ENCODE data around the gene ALG6. TPM values are rescaled to one million over a fixed set of nuclear protein-coding genes. Genes with fewer than 3 reads are reported as not detected.

The ALG6 gene
- total and polyA plus RNA-seq, 5 donors from 2014 or later = 20.0 to 26.7 (median 21.2) TPM

GRCh38 chr1:63326106-63326472 lies 41.3 kb upstream of the ALG6 start:
- Mint-ChIP-seq H3K27me3 (peaks cover 78% of the 10 kb centered on the region), H3K4me3 (peak overlapping the region in 3 of 4 donors; percentile 3 to 74 (median 10)), H3K27ac (peak overlapping the region in 2 of 3 donors; percentile 60 to 85), H3K36me3 (peaks cover 5% of the 10 kb centered on the region), H3K9me3 (peaks cover 0 to 24% (median 6%) of the 10 kb centered on the region in 7 donors), H3K4me1 (peaks cover 15 to 43% (median 31%) of the 10 kb centered on the region in 4 donors)
- DNase-seq (no peak), ATAC-seq (ENCODE audit: low read depth in 2 of 2) (no peak)
- Histone ChIP-seq H3K4me3 (ENCODE audit: low read depth, low read length) (no peak overlapping the region), H3K36me3 (ENCODE audit: control insufficient read depth, insufficient read depth, low read length) (no peaks in the 10 kb centered on the region), H3K9me3 (ENCODE audit: control insufficient read depth in 2 of 2, low read length in 2 of 2) (peaks cover 9 to 17% of the 10 kb centered on the region in 2 experiments), H3K27ac (ENCODE audit: insufficient read depth, low read length, poor library complexity, severe bottlenecking) (no peak overlapping the region), H3K4me1 (ENCODE audit: control insufficient read depth, insufficient read depth, low read length, poor library complexity, severe bottlenecking) (peaks cover 47% of the 10 kb centered on the region), H3K27me3 (ENCODE audit: control insufficient read depth, insufficient read depth, low read length) (peaks cover 60% of the 10 kb centered on the region)

GRCh38 chr1:63326473-63327380 lies 40.7 kb upstream of the ALG6 start:
- no peak overlapping the region for H3K27ac ChIP-seq (ENCODE audit: insufficient read depth, low read length, poor library complexity, severe bottlenecking)
- Mint-ChIP-seq H3K4me1 (peaks cover 10 to 37% (median 26%) of the 10 kb centered on the region in 4 donors), H3K4me3 (peak overlapping the region; percentile 10 to 74 (median 48)), H3K36me3 (peaks cover 1% of the 10 kb centered on the region), H3K9me3 (peaks cover 0 to 18% (median 2%) of the 10 kb centered on the region in 7 donors), H3K27ac (peak overlapping the region in 2 of 3 donors; percentile 85 to 91), H3K27me3 (peaks cover 77% of the 10 kb centered on the region)
- H3K9me3 ChIP-seq (ENCODE audit: control insufficient read depth in 2 of 2, low read length in 2 of 2) = peaks cover 9 to 15% of the 10 kb centered on the region in 2 experiments
- DNase-seq (peak in 1 of 3 donors; percentile 18), ATAC-seq (ENCODE audit: low read depth in 2 of 2) (no peak)
- H3K4me1 ChIP-seq (ENCODE audit: control insufficient read depth, insufficient read depth, low read length, poor library complexity, severe bottlenecking) = peaks cover 44% of the 10 kb centered on the region
- peaks cover 60% of the 10 kb centered on the region for H3K27me3 ChIP-seq (ENCODE audit: control insufficient read depth, insufficient read depth, low read length)
- no peak overlapping the region for H3K4me3 ChIP-seq (ENCODE audit: low read depth, low read length)
- H3K36me3 ChIP-seq (ENCODE audit: control insufficient read depth, insufficient read depth, low read length) = no peaks in the 10 kb centered on the region

- Mint-ChIP-seq H3K4me1 (peaks cover 8 to 34% (median 23%) of the 10 kb centered on the region in 4 donors), H3K9me3 (peaks cover 0 to 15% (median 2%) of the 10 kb centered on the region in 7 donors), H3K36me3 (no peaks in the 10 kb centered on the region), H3K27me3 (peaks cover 82% of the 10 kb centered on the region), H3K27ac (peak overlapping the region in 1 of 3 donors; percentile 91), H3K4me3 (peak overlapping the region in 3 of 4 donors; percentile 10 to 70 (median 16))
- Histone ChIP-seq H3K36me3 (ENCODE audit: control insufficient read depth, insufficient read depth, low read length) (no peaks in the 10 kb centered on the region), H3K4me1 (ENCODE audit: control insufficient read depth, insufficient read depth, low read length, poor library complexity, severe bottlenecking) (peaks cover 36% of the 10 kb centered on the region), H3K9me3 (ENCODE audit: control insufficient read depth in 2 of 2, low read length in 2 of 2) (peaks cover 9 to 16% of the 10 kb centered on the region in 2 experiments), H3K27me3 (ENCODE audit: control insufficient read depth, insufficient read depth, low read length) (peaks cover 66% of the 10 kb centered on the region), H3K27ac (ENCODE audit: insufficient read depth, low read length, poor library complexity, severe bottlenecking) (no peak overlapping the region), H3K4me3 (ENCODE audit: low read depth, low read length) (no peak overlapping the region)
- ATAC-seq (ENCODE audit: low read depth in 2 of 2) = no peak
- peak in 2 of 3 donors; percentile 30 to 60 for DNase-seq
Measured at GRCh38 chr1:63327417-63328054, 39.9 kb upstream of the ALG6 start.

- Histone ChIP-seq H3K9me3 (ENCODE audit: control insufficient read depth in 2 of 2, low read length in 2 of 2) (peaks cover 9 to 16% of the 10 kb centered on the region in 2 experiments), H3K4me3 (ENCODE audit: low read depth, low read length) (no peak overlapping the region), H3K36me3 (ENCODE audit: control insufficient read depth, insufficient read depth, low read length) (no peaks in the 10 kb centered on the region), H3K27me3 (ENCODE audit: control insufficient read depth, insufficient read depth, low read length) (peaks cover 72% of the 10 kb centered on the region), H3K4me1 (ENCODE audit: control insufficient read depth, insufficient read depth, low read length, poor library complexity, severe bottlenecking) (peaks cover 30% of the 10 kb centered on the region), H3K27ac (ENCODE audit: insufficient read depth, low read length, poor library complexity, severe bottlenecking) (no peak overlapping the region)
- H3K4me1 Mint-ChIP-seq = peaks cover 8 to 34% (median 23%) of the 10 kb centered on the region in 4 donors
- DNase-seq (no peak), ATAC-seq (ENCODE audit: low read depth in 2 of 2) (no peak)
- H3K9me3 Mint-ChIP-seq = peaks cover 0 to 15% (median 2%) of the 10 kb centered on the region in 7 donors
- H3K4me3 Mint-ChIP-seq = peak overlapping the region in 2 of 4 donors; percentile 10 to 11
- peak overlapping the region in 1 of 3 donors; percentile 85 for H3K27ac Mint-ChIP-seq
- peaks cover 88% of the 10 kb centered on the region for H3K27me3 Mint-ChIP-seq
- H3K36me3 Mint-ChIP-seq = no peaks in the 10 kb centered on the region
Measured at GRCh38 chr1:63328122-63328521, 39.3 kb upstream of the ALG6 start.

GRCh38 chr1:63328781-63329180 lies 38.6 kb upstream of the ALG6 start:
- Mint-ChIP-seq H3K27me3 (peaks cover 86% of the 10 kb centered on the region), H3K4me3 (peak overlapping the region in 3 of 4 donors; percentile 43 to 70 (median 60)), H3K9me3 (peaks cover 0 to 13% (median 2%) of the 10 kb centered on the region in 7 donors), H3K27ac (peak overlapping the region in 1 of 3 donors; percentile 26), H3K4me1 (peaks cover 8 to 34% (median 21%) of the 10 kb centered on the region in 4 donors), H3K36me3 (no peaks in the 10 kb centered on the region)
- Histone ChIP-seq H3K9me3 (ENCODE audit: control insufficient read depth in 2 of 2, low read length in 2 of 2) (peaks cover 9 to 16% of the 10 kb centered on the region in 2 experiments), H3K27ac (ENCODE audit: insufficient read depth, low read length, poor library complexity, severe bottlenecking) (no peak overlapping the region), H3K27me3 (ENCODE audit: control insufficient read depth, insufficient read depth, low read length) (peaks cover 76% of the 10 kb centered on the region), H3K4me3 (ENCODE audit: low read depth, low read length) (no peak overlapping the region), H3K36me3 (ENCODE audit: control insufficient read depth, insufficient read depth, low read length) (no peaks in the 10 kb centered on the region), H3K4me1 (ENCODE audit: control insufficient read depth, insufficient read depth, low read length, poor library complexity, severe bottlenecking) (peaks cover 28% of the 10 kb centered on the region)
- DNase-seq = no peak
- no peak for ATAC-seq (ENCODE audit: low read depth in 2 of 2)

GRCh38 chr1:63329621-63330330 lies 37.7 kb upstream of the ALG6 start:
- ATAC-seq (ENCODE audit: low read depth in 2 of 2) = no peak
- H3K36me3 Mint-ChIP-seq = no peaks in the 10 kb centered on the region
- H3K4me1 Mint-ChIP-seq = peaks cover 8 to 31% (median 19%) of the 10 kb centered on the region in 4 donors
- Histone ChIP-seq H3K4me1 (ENCODE audit: control insufficient read depth, insufficient read depth, low read length, poor library complexity, severe bottlenecking) (peaks cover 20% of the 10 kb centered on the region), H3K27me3 (ENCODE audit: control insufficient read depth, insufficient read depth, low read length) (peaks cover 75% of the 10 kb centered on the region), H3K36me3 (ENCODE audit: control insufficient read depth, insufficient read depth, low read length) (no peaks in the 10 kb centered on the region), H3K27ac (ENCODE audit: insufficient read depth, low read length, poor library complexity, severe bottlenecking) (no peak overlapping the region), H3K4me3 (ENCODE audit: low read depth, low read length) (no peak overlapping the region), H3K9me3 (ENCODE audit: control insufficient read depth in 2 of 2, low read length in 2 of 2) (peaks cover 9 to 16% of the 10 kb centered on the region in 2 experiments)
- H3K9me3 Mint-ChIP-seq = peaks cover 0 to 15% (median 2%) of the 10 kb centered on the region in 7 donors
- peaks cover 88% of the 10 kb centered on the region for H3K27me3 Mint-ChIP-seq
- H3K27ac Mint-ChIP-seq = no peak overlapping the region
- DNase-seq = peak in 1 of 3 donors; percentile 20
- peak overlapping the region; percentile 4 to 77 (median 49) for H3K4me3 Mint-ChIP-seq

- ATAC-seq (ENCODE audit: low read depth in 2 of 2) = no peak
- H3K9me3 ChIP-seq (ENCODE audit: control insufficient read depth in 2 of 2, low read length in 2 of 2) = peaks cover 9 to 15% of the 10 kb centered on the region in 2 experiments
- H3K4me1 ChIP-seq (ENCODE audit: control insufficient read depth, insufficient read depth, low read length, poor library complexity, severe bottlenecking) = peaks cover 20% of the 10 kb centered on the region
- peak overlapping the region; percentile 0 to 78 (median 53) for H3K4me3 Mint-ChIP-seq
- H3K36me3 ChIP-seq (ENCODE audit: control insufficient read depth, insufficient read depth, low read length) = no peaks in the 10 kb centered on the region
- H3K27me3 Mint-ChIP-seq = peaks cover 84% of the 10 kb centered on the region
- H3K4me3 ChIP-seq (ENCODE audit: low read depth, low read length) = no peak overlapping the region
- H3K27ac Mint-ChIP-seq = no peak overlapping the region
- peaks cover 75% of the 10 kb centered on the region for H3K27me3 ChIP-seq (ENCODE audit: control insufficient read depth, insufficient read depth, low read length)
- H3K36me3 Mint-ChIP-seq = no peaks in the 10 kb centered on the region
- H3K27ac ChIP-seq (ENCODE audit: insufficient read depth, low read length, poor library complexity, severe bottlenecking) = no peak overlapping the region
- peaks cover 8 to 30% (median 17%) of the 10 kb centered on the region in 4 donors for H3K4me1 Mint-ChIP-seq
- no peak for DNase-seq
- peaks cover 0 to 17% (median 2%) of the 10 kb centered on the region in 7 donors for H3K9me3 Mint-ChIP-seq
Measured at GRCh38 chr1:63330331-63330916, 37.0 kb upstream of the ALG6 start.
